AG20443 (cell line): ENCODE measurements around the gene KIRREL2.
"Not testable (repeated sequence)": the region's sequence is repeated elsewhere in the genome, so short reads cannot be mapped to it uniquely, and the experiment has no call there.

Experiments
- DNase-seq: peaks from one replicate; pipeline ENCODE4 v3.0.0; 2012; ENCODE audit warnings: low spot score, mixed read lengths

Gene KIRREL2

DNA sequence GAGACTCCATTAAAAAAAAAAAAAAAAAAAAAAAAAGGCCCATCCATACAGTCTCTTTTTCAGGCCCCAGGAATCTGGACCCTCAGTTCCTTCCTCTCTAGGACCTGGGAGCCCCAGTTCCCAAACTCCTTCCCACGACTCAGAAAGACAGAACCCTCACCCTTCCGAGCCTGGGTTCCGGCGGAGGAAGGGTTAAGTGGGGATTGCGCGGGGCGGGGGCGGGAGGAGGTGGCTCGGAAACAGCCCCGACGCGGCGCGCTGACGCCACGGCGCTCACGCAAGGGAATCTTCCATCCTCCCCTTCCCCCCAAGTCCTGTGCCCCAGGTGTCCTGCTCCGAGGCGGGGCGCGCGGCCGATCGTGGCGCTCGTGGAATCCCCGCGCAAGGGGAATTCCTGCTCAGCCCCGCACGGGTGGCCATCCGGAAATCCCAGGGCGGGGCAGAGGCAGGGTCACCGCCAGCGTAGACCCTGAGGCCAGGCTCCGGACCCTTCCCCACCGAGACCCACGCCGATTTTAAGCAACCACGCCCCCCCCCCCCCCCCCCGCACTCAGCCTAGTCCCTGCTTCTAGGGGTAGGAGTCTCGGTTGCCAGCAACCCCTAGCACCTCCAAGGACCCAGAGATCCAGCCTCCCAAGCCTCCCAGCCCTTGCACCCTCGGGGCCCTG lies 43.0 kb downstream of the KIRREL2 start:
- DNase-seq: peak; percentile 92

DNA sequence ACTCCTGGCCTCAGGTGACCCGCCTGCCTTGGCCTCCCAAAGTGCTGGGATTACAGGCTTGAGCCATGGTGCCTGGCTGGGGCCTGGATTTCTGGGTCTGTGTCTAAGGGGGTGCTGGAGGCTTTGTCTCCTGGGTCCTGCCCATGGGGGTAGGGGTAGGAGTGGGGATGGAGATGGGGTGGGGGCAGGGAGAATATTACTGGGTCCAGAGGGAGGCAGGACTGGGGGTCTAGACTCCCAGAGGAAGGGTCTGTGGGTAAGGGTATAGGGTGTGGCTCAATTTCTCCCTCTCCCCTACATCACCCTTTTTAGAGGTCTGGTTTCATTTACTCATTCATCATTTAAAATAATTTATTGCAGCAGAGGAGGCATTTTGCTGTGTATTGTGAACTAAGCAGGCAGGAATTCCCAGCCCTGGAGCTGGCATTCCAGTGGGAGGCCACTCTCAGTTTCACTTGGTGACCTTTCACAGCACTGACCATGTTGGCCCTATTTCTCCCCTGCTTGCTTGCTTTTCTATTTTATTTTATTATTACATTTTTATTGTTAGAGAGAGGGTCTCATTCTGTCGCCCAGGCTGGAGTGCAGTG lies 44.4 kb downstream of the KIRREL2 start:
- DNase-seq: peak; percentile 77

- peak; percentile 69 for DNase-seq
These were observed 45.3 kb downstream of the KIRREL2 start, which contains the start of gene HCST for GRCh38 chr19:35901854-35902661. Gene HCST, plus strand, starts transcription at chr19:35902529. Its CDS starts 65 bp downstream, at chr19:35902594.

DNA sequence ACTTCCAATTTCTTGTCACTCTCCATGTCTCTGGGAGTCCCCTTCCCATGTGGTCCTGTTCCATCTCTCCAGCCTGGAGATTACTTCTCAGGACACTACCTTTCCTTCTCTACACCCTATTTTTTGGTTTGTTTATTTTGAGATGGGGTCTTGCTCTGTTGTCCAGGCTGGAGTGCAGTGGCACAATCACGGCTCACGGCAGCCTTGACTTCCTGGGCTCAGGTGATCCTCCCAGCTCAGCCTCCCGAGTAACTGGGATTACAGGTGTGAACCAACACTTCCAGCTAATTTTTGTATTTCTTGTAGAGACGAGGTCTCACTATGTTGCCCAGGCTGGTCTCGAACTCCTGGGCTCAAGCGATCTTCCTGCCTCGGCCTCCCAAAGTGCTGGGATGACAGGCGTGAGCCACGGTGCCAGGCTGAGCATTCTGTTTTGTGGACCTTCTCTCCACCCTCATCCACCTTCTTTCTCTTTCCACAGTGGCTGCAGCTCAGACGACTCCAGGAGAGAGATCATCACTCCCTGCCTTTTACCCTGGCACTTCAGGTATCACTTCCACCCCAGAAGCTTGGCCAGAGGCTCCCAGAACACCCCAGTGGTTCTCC lies 46.3 kb downstream of the KIRREL2 start:
- DNase-seq: no peak

DNA sequence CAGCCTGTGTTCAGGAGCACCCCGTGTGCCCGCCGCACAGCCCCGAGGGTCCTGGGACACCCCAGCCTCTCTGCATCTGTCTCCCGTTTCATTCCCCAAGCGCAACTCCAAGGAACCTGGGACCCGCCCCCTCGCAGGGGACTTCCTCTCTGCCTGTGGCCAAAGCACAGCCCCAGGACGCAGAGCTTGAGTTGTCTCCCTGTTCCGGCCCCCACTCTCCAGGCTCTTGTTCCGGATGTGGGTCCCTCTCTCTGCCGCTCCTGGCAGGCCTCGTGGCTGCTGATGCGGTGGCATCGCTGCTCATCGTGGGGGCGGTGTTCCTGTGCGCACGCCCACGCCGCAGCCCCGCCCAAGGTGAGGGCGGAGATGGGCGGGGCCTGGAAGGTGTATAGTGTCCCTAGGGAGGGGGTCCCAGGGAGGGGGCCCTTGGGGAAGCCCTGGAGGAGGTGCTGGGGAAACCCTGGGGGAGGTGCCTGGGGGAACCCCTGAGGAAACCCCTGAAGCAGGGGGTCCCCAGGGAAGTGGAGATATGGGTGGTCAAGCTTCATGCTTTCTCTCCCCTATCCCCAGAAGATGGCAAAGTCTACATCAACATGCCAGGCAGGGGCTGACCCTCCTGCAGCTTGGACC lies 47.0 kb downstream of the KIRREL2 start:
- DNase-seq: peak; percentile 77

DNA sequence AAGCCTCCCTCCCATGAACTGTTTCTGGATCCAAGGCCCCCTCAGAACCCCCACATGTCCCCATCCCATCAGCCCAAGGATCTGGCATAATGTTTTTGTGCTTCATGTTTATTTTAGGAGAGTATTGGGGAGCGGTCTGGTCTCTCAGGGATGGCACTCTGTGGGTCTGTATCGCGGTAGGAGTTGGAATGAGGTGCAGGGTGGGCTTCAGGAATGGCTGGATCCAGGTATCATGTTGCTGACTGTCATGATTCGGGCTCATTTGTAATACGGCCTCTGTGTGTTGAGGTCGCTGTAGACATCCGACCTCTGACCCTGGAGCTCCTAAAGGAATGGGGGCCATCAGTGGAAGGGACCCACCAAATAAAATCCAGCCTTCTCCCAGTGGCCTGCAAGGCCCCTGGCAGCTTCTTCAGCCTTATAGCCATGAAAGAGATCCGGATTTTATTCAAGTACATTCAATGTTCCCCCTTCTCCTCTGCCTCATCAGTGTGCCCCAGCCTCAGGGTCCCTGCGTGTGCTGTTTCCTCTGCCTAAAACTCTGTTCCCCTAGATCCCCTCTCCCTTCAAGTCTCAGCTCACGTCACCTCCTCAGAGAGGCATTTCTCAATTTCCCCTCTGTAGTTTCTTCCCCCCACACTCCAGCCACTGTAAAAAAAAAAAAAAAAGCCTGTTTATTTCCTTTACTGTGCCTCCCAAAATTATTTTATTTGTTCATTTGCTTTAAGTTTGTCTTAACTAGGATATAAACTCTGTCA lies 47.8 kb downstream of the KIRREL2 start:
- no peak for DNase-seq

DNA sequence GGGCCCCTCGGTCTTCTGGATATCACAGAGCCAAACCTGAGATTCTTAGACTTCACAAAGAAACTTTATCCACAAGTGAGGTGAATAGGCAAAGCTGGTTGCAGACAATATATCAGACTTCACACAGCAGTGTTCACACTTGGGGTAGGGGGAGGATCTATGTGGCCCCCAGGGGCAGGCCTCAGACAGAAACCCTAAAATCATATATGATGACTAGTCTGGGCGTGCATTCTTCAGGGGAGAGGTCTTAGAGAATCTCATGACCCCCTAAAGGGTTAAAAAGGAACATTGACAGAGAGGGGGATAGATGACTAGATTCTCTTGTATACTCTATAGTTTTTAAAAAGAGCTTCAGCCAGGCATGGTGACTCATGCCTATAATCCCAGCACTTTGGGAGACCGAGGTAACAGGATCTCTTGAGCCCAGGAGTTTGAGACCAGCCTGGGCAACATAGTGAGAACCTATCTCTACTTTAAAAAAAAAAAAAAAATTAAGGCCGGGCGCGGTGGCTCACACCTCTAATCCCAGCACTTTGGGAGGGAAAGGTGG lies 48.5 kb downstream of the KIRREL2 start:
- DNase-seq: no peak

- DNase-seq: no peak
These were observed 50.6 kb downstream of the KIRREL2 start for GRCh38 chr19:35907377-35907745.

DNA sequence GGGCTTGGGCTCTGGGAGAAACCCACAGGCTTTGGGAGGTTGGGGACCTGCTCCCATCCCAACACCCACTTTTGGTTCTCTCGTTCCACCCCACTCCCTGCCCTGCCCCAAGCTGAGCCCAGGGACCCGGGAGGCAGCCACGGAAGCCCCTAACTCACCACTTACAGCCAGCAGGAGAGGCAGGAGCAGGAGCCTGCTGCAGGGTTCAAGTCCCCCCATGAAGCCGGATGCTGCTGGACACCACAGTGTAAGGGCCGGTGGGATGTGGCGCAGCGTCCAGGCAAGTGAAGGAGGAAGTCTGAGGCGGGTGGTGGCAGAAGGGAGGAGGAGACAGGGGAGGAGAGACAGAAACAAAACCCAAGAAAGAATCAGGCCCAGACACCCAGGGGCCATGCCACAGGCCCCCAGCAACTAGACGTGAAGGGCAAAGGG lies 51.3 kb downstream of the KIRREL2 start, which contains the start of gene TYROBP:
Gene TYROBP (minus strand): TSS at position 286 of the 432 bp plus-strand sequence. CDS start 67 bp downstream, at position 219.
- no peak for DNase-seq

GRCh38 chr19:35908973-35909683 lies 52.4 kb downstream of the KIRREL2 start:
- DNase-seq: no peak

- DNase-seq: no peak
These were observed 52.9 kb downstream of the KIRREL2 start for GRCh38 chr19:35909684-35910035.

- not testable (repeated sequence) for DNase-seq
These were observed 53.6 kb downstream of the KIRREL2 start for GRCh38 chr19:35910355-35910754.

- no peak for DNase-seq
These were observed 54.5 kb downstream of the KIRREL2 start for GRCh38 chr19:35911173-35911572.

DNA sequence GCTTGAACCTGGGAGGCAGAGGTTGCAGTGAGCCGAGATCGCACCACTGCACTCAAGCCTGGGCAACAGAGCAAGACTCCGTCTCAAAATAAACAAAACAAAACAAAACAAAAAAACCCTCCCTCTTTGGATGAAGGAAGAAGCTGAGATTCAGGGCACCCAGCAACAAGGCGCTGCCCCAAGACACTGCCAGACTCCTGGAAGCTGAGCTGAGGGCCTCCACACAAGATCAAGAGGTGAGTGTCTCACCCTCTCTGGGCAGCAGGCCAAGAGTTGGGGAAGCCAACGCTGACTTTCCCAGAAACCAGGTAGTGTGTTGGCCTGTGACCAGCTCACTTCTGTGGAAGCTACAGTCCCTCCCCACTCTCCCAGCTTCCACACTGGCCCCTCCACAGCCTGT lies 55.1 kb downstream of the KIRREL2 start:
- DNase-seq: no peak

DNA sequence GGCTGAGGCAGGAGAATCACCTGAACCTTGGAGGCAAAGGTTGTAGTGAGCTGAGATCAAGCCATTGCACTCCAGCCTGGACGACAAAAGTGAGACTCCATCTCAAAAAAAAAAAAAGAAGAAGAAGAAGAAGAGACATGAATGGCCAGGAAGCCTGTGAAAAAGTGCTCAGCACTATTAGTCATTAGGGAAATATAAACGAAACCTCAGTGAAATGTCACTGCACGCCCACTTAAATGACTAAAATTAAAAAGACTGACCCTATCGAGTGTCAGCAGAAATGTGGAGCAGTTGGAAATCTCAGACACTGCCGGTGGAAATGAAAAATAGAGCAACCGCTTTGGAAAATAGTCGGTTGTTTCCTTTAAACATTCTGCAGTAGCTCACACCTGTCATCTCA lies 56.9 kb downstream of the KIRREL2 start:
- DNase-seq: no peak

DNA sequence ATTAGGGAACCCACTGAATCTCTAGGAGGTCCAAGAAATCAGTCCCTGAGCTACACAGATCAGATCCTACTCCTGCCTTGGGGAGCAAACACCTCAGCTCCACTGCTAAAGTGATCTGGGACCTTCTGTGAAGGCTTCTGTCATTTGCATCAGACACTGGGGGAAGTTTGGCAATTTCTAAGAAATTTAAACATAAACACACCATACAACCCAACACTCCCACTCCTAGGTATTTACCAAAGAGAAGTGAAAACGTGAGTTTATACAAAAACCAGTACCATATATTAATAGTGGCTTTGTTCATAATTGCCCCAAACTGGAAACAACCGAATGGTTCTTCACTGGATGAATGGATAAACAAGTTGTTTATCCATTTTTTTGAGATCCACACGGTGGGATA lies 58.7 kb downstream of the KIRREL2 start:
- DNase-seq: no peak
